Epithelial cell of esophagus (primary cell): ENCODE results near the gene EDN2.

ENCODE experiments used
- DNase-seq: peaks from one replicate; pipeline ENCODE4 v3.0.0; 2010; ENCODE audit warnings: low read depth
- H3K4me3 ChIP-seq: 2 replicates; pipeline ENCODE4 v1.5.1; 2011; ENCODE audit warnings: mild to moderate bottlenecking, low read length, control low read depth
- CTCF ChIP-seq: IDR thresholded peaks from 2 replicates; pipeline ENCODE4 v1.5.1; 2011; ENCODE audit warnings: low read depth, mild to moderate bottlenecking, low read length, control low read depth, inconsistent platforms; ENCODE audit not compliant: insufficient read depth; ENCODE audit errors: missing control alignments

EDN2 gene

GRCh38 chr1:41511239-41511540 lies 26.7 kb upstream of the EDN2 start:
- TF ChIP-seq CTCF: no peak
- H3K4me3 ChIP-seq: no peak overlapping the region
- DNase-seq: no peak

DNA sequence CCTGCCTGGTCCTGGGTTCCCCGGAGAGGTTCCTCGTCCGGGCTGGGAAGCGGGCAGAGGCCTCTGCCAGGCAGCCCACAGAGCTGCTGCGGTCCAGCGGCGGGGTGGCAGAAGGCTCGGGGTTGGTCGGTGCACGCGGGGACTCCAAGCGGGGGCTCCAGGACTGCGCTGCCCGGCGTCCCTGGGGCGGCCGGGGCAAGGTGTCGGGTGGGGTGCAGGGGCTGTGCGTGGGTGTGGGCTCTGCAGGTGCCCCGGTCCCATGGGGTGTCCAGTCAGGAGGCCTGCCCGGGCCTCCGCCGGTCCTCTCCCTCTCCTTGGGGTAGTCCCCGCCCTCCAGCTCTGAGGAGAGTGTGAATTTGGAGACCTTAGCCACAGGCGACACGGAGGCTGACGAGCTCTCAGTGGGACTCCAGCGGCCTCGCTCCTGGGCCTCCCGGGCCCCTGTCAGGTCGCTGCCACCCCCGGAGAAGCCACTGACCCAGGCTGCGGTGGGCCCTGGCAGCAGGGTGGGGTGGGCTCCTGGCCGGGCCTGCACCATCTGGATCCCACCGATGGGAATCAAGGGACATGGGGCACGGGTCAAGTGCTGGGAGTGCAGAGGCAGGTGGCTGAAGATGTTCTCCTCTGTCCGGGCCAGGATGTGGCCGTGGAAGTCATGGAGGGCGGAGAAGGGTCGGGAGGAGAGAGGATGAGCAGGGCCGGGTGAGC lies 26.2 kb upstream of the EDN2 start:
- DNase-seq: no peak
- no peak overlapping the region for H3K4me3 ChIP-seq
- no peak for TF ChIP-seq CTCF

GRCh38 chr1:41509270-41509671 lies 24.8 kb upstream of the EDN2 start:
- TF ChIP-seq CTCF: no peak
- H3K4me3 ChIP-seq: no peak overlapping the region
- no peak for DNase-seq

- TF ChIP-seq CTCF: no peak
- DNase-seq: no peak
- H3K4me3 ChIP-seq: no peak overlapping the region
Observed at GRCh38 chr1:41508290-41508689, 23.8 kb upstream of the EDN2 start.

DNA sequence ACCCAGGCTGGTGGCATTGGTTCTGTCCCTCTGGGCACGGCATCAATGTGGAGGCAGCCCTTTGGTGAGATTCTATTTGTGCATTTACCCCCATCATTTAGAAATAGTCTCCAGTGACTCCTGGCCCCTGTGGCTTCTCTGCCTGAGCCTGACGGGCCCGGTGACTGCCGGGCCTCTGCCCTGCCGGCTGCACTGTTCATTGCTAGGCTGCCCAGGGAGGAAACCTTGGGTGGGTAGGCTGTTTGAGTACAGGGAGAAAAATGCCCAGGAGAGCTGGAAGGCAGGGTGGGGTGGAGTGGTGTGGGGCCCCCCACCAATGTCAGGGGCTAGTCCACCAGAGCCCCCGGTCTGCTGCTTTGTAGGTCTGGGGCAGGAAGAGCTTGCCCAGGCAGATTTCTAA lies 23.4 kb upstream of the EDN2 start:
- no peak for DNase-seq
- no peak for TF ChIP-seq CTCF
- H3K4me3 ChIP-seq: no peak overlapping the region

DNA sequence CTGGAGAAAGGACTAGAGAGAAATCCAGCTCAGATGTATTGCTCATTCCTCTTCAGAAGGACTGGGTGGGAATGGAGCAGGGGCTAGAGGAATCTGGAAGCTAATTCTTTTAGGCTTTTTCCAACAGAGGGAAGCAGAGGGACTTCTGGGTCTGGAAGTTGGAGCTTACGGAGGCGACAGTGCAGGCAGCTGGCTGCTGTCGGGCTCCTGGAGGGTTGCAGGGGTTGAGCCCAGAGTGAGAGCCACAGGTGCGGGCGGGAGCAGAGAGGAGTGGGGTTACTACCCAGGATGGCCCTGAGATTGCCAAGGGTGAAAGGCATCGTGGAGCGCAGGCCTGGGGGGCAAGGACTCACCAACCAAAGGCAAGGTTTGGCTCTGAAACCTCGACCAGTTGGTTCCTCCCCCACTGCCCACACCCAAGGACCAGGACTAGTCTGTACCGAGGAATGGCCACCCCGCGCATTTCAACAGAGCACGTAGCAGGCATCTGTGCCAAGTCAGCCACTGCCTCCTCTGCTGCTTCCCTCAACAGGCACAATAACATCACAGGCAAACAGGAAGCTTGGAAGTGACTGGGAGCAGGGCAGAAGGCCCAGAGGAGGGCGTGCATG lies 22.7 kb upstream of the EDN2 start:
- no peak for TF ChIP-seq CTCF
- DNase-seq: no peak
- H3K4me3 ChIP-seq: no peak overlapping the region

DNA sequence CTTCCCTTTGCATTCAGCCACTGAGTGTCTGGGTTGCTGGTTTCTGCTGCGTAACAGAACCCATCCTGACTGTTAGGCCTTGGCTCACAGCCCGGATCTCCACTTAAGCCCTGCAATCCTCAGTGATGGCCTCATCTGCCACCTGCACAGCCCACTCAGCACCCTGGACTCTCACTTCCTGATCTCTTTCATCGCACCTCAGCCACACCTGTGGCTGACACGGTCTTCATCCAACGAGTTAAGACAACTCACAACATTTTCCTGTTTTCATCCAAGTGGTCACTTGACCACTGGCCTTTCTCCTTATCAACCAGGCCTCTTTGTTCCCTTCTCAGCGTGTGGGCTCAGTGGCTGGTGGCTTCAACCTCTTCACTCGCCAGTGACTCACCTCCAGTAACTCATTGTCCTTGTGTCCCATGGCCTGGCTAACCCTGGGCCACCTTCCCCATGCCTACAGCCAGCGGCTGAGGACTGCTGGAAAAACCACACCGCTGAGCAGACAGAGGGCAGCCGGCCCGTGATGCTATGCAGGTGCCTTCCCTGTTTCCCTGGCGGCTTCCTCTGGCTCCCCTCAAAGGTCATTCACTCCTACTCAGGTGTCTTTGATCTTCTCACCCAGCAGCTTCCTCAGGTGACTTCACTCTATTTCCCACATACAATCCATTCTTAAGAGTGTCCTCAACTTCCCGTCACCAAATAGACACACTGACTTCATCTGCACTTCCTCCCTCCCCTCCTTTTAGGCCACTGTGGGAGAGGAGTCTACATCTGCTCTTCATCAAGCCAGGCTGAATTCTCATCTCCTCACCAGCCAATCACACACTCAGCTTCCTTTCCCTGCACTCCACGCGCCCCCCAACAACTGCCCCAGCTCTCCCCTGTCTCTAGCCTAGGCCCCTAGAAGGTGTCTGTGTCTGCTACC lies 19.9 kb upstream of the EDN2 start:
- peak; percentile 96 for DNase-seq
- no peak for TF ChIP-seq CTCF
- no peak overlapping the region for H3K4me3 ChIP-seq
